K562 (cell line): Measurements from ENCODE around the gene GLIPR1L2. TPM values are rescaled to one million over a fixed set of nuclear protein-coding genes. Genes with fewer than 3 reads are reported as not detected.

Source experiments
- ATAC-seq: fragments of 200-7000 bp; cut with Tn5 transposase; 3 replicates; pipeline ENCODE4 v1.9.1; 2020; ENCODE audit warnings: moderate library complexity
- BruUV-seq: library from RNA; stranded (reverse); fragments of 400-500 nt; replicated peaks from 2 replicates; lab custom pipeline; 2021; lab: Mats Ljungman, UMichigan
- CTCF ChIA-PET: fragments of 300-600 bp; formaldehyde crosslinking; extraction: SDS; loops from one replicate; lab custom pipeline; 2021; ENCODE audit warnings: low intra/inter-chr PET ratio; lab: Yijun Ruan, JAX
- POLR2A ChIA-PET: fragments of 300-600, 350-650 bp; sonication (Branson Sonifier 250); formaldehyde crosslinking; extraction: SDS; loops from one replicate; lab custom pipeline; 2021; ENCODE audit warnings: antibody characterized with exemption, inconsistent platforms; lab: Yijun Ruan, JAX
- DNase-seq, 4 experiments: peaks; one replicate each; pipeline versions ENCODE4 v3.0.0 to v3.0.0-alpha.2; 2011 to 2018; ENCODE audit warnings: low spot score in 3 of 4, mixed read lengths in 3 of 4; ENCODE audit errors: extremely low read depth in 1 of 4
- FAIRE-seq: peaks from 2 replicates; lab custom pipeline; 2011; peaks lifted over from hg19 to GRCh38; lab: Jason Lieb, UNC
- H2AFZ ChIP-seq: 2 replicates; pipeline ENCODE4 v1.6.0; 2011; ENCODE audit warnings: low read depth, low read length, control low read depth, inconsistent platforms
- H3K27ac ChIP-seq: fragments of 200-600 bp; 3 replicates; pipeline ENCODE4 v1.8.0; 2011; ENCODE audit warnings: low read depth, mild to moderate bottlenecking, control low read depth, inconsistent platforms, low read length, moderate library complexity, mixed read lengths; ENCODE audit errors: extremely low read depth
- H3K27me3 ChIP-seq, 2 experiments: fragments of 300-600 bp in 1 of 2; 2 replicates in 1 of 2; 3 replicates in 1 of 2; pipeline versions ENCODE4 v1.6.0 to v1.8.0; 2011; ENCODE audit warnings: inconsistent platforms in 2 of 2, low read length in 2 of 2, mild to moderate bottlenecking in 1 of 2, mixed read lengths in 1 of 2, moderate library complexity in 1 of 2; ENCODE audit not compliant: control insufficient read depth in 2 of 2, insufficient read depth in 2 of 2
- H3K36me3 ChIP-seq: fragments of 300-600 bp; 3 replicates; pipeline ENCODE4 v1.8.0; 2011; ENCODE audit warnings: mild to moderate bottlenecking, low read length, inconsistent platforms; ENCODE audit not compliant: control insufficient read depth, insufficient read depth
- H3K4me1 ChIP-seq, 2 experiments: fragments of 200-600 bp in 1 of 2; replicated peaks in 1 of 2; 2 replicates in 1 of 2; 3 replicates in 1 of 2; pipeline versions ENCODE4 v1.5.1 to v1.8.0; 2011; ENCODE audit warnings: inconsistent platforms in 2 of 2, low read length in 2 of 2, mild to moderate bottlenecking in 1 of 2, mixed read lengths in 1 of 2, moderate library complexity in 1 of 2; ENCODE audit not compliant: control insufficient read depth in 2 of 2, insufficient read depth in 2 of 2
- H3K4me2 ChIP-seq: 2 replicates; pipeline ENCODE4 v1.6.1; 2011; ENCODE audit warnings: low read length, control low read depth, inconsistent platforms, mixed read lengths; ENCODE audit not compliant: insufficient read depth
- H3K4me3 ChIP-seq: fragments of 200-600 bp; sonication (generic), shearing (Covaris generic); 2 replicates; pipeline ENCODE4 v1.5.1; 2016; ENCODE audit warnings: control low read depth, inconsistent platforms
- H3K79me2 ChIP-seq: fragments of 200-600 bp; 3 replicates; pipeline ENCODE4 v1.8.0; 2011; ENCODE audit warnings: low read length, inconsistent platforms; ENCODE audit not compliant: control insufficient read depth, insufficient read depth
- H3K9ac ChIP-seq, 2 experiments: 2 replicates each; pipeline versions ENCODE4 v1.6.0 to v1.6.1; 2011; ENCODE audit warnings: low read depth in 2 of 2, low read length in 2 of 2, control low read depth in 1 of 2, inconsistent platforms in 1 of 2, mild to moderate bottlenecking in 1 of 2, mixed read lengths in 1 of 2; ENCODE audit not compliant: insufficient read depth in 1 of 2
- H3K9me1 ChIP-seq: one replicate; pipeline ENCODE4 v1.6.0; 2011; ENCODE audit warnings: inconsistent platforms, mild to moderate bottlenecking, low read length, moderate library complexity; ENCODE audit not compliant: control insufficient read depth, insufficient read depth
- H3K9me3 ChIP-seq: replicated peaks from 2 replicates; pipeline ENCODE4 v1.5.1; 2011; ENCODE audit warnings: low read depth, low read length, inconsistent platforms; ENCODE audit not compliant: control insufficient read depth, insufficient read depth
- H4K20me1 ChIP-seq: replicated peaks from 2 replicates; pipeline ENCODE4 v1.6.1; 2011; ENCODE audit warnings: low read length, inconsistent platforms, mixed read lengths; ENCODE audit not compliant: control insufficient read depth, insufficient read depth
- IRF2 ChIP-seq: sonication (generic); formaldehyde crosslinking; IDR thresholded peaks from 2 replicates; pipeline ENCODE4 v1.8.1; 2022; ENCODE audit warnings: mild to moderate bottlenecking, missing genetic modification reagents
- PREB ChIP-seq: sonication (generic); formaldehyde crosslinking; IDR thresholded peaks from 2 replicates; pipeline ENCODE4 v1.8.1; 2023; ENCODE audit warnings: mild to moderate bottlenecking, missing genetic modification reagents
- RBM34 ChIP-seq: fragments of 200-400 bp; formaldehyde crosslinking; IDR thresholded peaks from 2 replicates; pipeline ENCODE4 v1.6.1; 2018; ENCODE audit warnings: low read length, borderline replicate concordance; ENCODE audit not compliant: insufficient read depth
- TOE1 ChIP-seq, 2 experiments: fragments of 450-650 bp in 1 of 2; sonication (generic) in 1 of 2; formaldehyde crosslinking in 1 of 2; IDR thresholded peaks; 2 replicates each; pipeline versions ENCODE4 v1.7.1 to v1.8.0; 2016 to 2022; ENCODE audit warnings: borderline replicate concordance in 2 of 2, mild to moderate bottlenecking in 2 of 2, antibody characterized with exemption in 1 of 2, inconsistent platforms in 1 of 2, low read depth in 1 of 2, missing genetic modification reagents in 1 of 2, moderate library complexity in 1 of 2
- ZNF444 ChIP-seq: fragments of 250-450 bp; sonication (Bioruptor Pico); IDR thresholded peaks from 2 replicates; pipeline ENCODE4 v1.4.0; 2020; ENCODE audit warnings: mild to moderate bottlenecking, moderate library complexity
- WGBS: fragments of 100-300 bp; shearing (Covaris generic); methylation state at CpG from one replicate; pipeline ENCODE4 v1.1.6; 2016; ENCODE audit warnings: low coverage, mixed read lengths; ENCODE audit not compliant: insufficient coverage; ENCODE audit errors: missing lambda C conversion rate; 5-methylcytosine and 5-hydroxymethylcytosine counted together
- in situ Hi-C: fragments of 300-500 bp; cut with MboI; formaldehyde crosslinking; loops from 4 replicates; pipeline ENCODE4 v1.15.0; 2018; ENCODE audit warnings: inconsistent platforms, mixed read lengths
- intact Hi-C: fragments of 100-400 bp; cut with micrococcal nuclease; formaldehyde crosslinking; loops from 2 replicates; pipeline ENCODE4 v1.14.2; 2022
- polyA plus RNA-seq, 8 experiments: library from polyadenylated mRNA; depleted of rRNA in 4 of 8; stranded (reverse) in 5 of 8; unstranded in 3 of 8; fragments of >200 nt; fragmentation: Nextera tagmentation in 2 of 8; fragmentation: Illumina TruSeq in 1 of 8; extraction: Ambion mirVana in 2 of 8; extraction: Trizol in 1 of 8; gene quantifications; 2 replicates each; pipeline versions ENCODE4 v1.2.1 to v1.2.3, GENCODE V29; 2011 to 2014; ENCODE audit warnings: inconsistent platforms in 1 of 8, missing spikeins in 1 of 8
- total RNA-seq, 7 experiments: library from RNA; depleted of rRNA in 6 of 7; stranded (reverse); fragments of >200 nt in 6 of 7; fragmentation: Illumina TruSeq in 2 of 7; extraction: Trizol in 2 of 7; gene quantifications; 2 replicates each; pipeline versions ENCODE4 v1.2.1 to v1.2.3, GENCODE V29; 2011 to 2021; ENCODE audit warnings: low replicate concordance in 1 of 7

GLIPR1L2 gene
- total and polyA plus RNA-seq, 9 of the 15 experiments (the other 6 are each of a cell fraction or from before 2014, with no cell fraction given) = not detected

- BruUV-seq = no TSS peak
- TF ChIP-seq ZNF444 (CRISPR knock-in tag) (no peak), RBM34 (no peak), PREB (CRISPR knock-in tag) (no peak)
- Histone ChIP-seq H3K27me3 (no peaks in the 10 kb centered on the region), H3K36me3 (no peaks in the 10 kb centered on the region), H4K20me1 (no peaks in the 10 kb centered on the region), H3K9me3 (no peaks in the 10 kb centered on the region), H3K79me2 (no peaks in the 10 kb centered on the region), H3K4me3 (no peak overlapping the region), H3K4me1 (no peaks in the 10 kb centered on the region), H3K4me2 (no peak overlapping the region), H2AFZ (no peak overlapping the region), H3K9ac (no peak overlapping the region), H3K9me1 (no peaks in the 10 kb centered on the region), H3K27ac (no peak overlapping the region)
- ATAC-seq = no peak
- DNase-seq = no peak
- POLR2A ChIA-PET = no interaction called here
- CTCF ChIA-PET = no interaction called here
- in situ Hi-C loops (no loop called here), intact Hi-C loops (no loop called here)
- no peak for FAIRE-seq
- WGBS = 0% methylated on average over 1 of the region's 1 CpG
Measured at GRCh38 chr12:75361408-75361807, 29.5 kb upstream of the GLIPR1L2 start.

- TF ChIP-seq TOE1 (IDR thresholded peaks at IDR 0.05; ENCODE audit: borderline replicate concordance) (no peak), TOE1 (CRISPR knock-in tag; IDR thresholded peaks at IDR 0.05; ENCODE audit: borderline replicate concordance, low read depth) (no peak), IRF2 (CRISPR knock-in tag) (no peak)
- Histone ChIP-seq H2AFZ (no peak overlapping the region), H3K9me3 (no peaks in the 10 kb centered on the region), H3K9ac (no peak overlapping the region), H3K27ac (no peak overlapping the region), H3K79me2 (no peaks in the 10 kb centered on the region), H3K4me3 (no peak overlapping the region), H3K36me3 (no peaks in the 10 kb centered on the region), H4K20me1 (no peaks in the 10 kb centered on the region), H3K27me3 (no peaks in the 10 kb centered on the region), H3K4me2 (no peak overlapping the region), H3K4me1 (no peaks in the 10 kb centered on the region), H3K9me1 (no peaks in the 10 kb centered on the region)
- in situ Hi-C loops (no loop called here), intact Hi-C loops (no loop called here)
- FAIRE-seq (no peak), DNase-seq (no peak), ATAC-seq (no peak)
- BruUV-seq = no TSS peak
- CTCF ChIA-PET = no interaction called here
- POLR2A ChIA-PET = no interaction called here
Measured at GRCh38 chr12:75364919-75365318, 26.0 kb upstream of the GLIPR1L2 start.
